SU-DHL-6 (cell line): Measurements from ENCODE around the gene PPP2R5C.

ENCODE experiments used
- H2AFZ ChIP-seq: fragments of 200-600 bp; sonication (generic); 2 replicates; pipeline ENCODE4 v1.6.1; 2014; ENCODE audit warnings: low read depth, mild to moderate bottlenecking, moderate library complexity, mixed read lengths, antibody characterized with exemption, low read length; ENCODE audit not compliant: severe bottlenecking
- H3F3A ChIP-seq: fragments of 200-600 bp; shearing (Covaris generic); 2 replicates; pipeline ENCODE4 v1.6.0; 2016; ENCODE audit warnings: antibody characterized with exemption, mild to moderate bottlenecking; ENCODE audit not compliant: insufficient read depth
- H3K27ac ChIP-seq: fragments of 200-600 bp; sonication (generic); 2 replicates; pipeline ENCODE4 v1.5.1; 2016; ENCODE audit warnings: low read depth, mild to moderate bottlenecking, low read length, moderate library complexity, mixed read lengths
- H3K27me3 ChIP-seq: fragments of 200-600 bp; sonication (generic), shearing (Covaris generic); 2 replicates; pipeline ENCODE4 v1.6.0; 2014; ENCODE audit warnings: mild to moderate bottlenecking, low read length
- H3K36me3 ChIP-seq: fragments of 200-600 bp; sonication (generic); 2 replicates; pipeline ENCODE4 v1.6.1; 2014; ENCODE audit warnings: mild to moderate bottlenecking, low read length, mixed read lengths
- H3K4me2 ChIP-seq: fragments of 300-600, 200-600 bp; shearing (Covaris generic), sonication (generic); 2 replicates; pipeline ENCODE4 v1.6.0; 2014; ENCODE audit warnings: low read length, low read depth, mild to moderate bottlenecking; ENCODE audit not compliant: poor library complexity, severe bottlenecking
- H3K4me3 ChIP-seq: fragments of 200-600 bp; sonication (generic); 2 replicates; pipeline ENCODE4 v1.5.1; 2014; ENCODE audit warnings: antibody characterized with exemption, low read length, mild to moderate bottlenecking, mixed read lengths; ENCODE audit not compliant: insufficient read depth, poor library complexity, severe bottlenecking
- H3K79me2 ChIP-seq: fragments of 200-600 bp; sonication (generic); 2 replicates; pipeline ENCODE4 v1.6.1; 2014; ENCODE audit warnings: mild to moderate bottlenecking, low read length, moderate library complexity; ENCODE audit not compliant: insufficient read depth
- H3K9ac ChIP-seq: fragments of 200-600 bp; sonication (generic); 2 replicates; pipeline ENCODE4 v1.7.0; 2014; ENCODE audit warnings: mild to moderate bottlenecking, low read length
- H3K9me2 ChIP-seq: fragments of 200-600 bp; sonication (generic); replicated peaks from 2 replicates; pipeline ENCODE4 v1.6.1; 2014; ENCODE audit warnings: low read length; ENCODE audit not compliant: insufficient read depth
- H3K9me3 ChIP-seq: fragments of 200-600 bp; sonication (generic); 2 replicates; pipeline ENCODE4 v1.6.1; 2014; ENCODE audit warnings: low read length, mixed read lengths; ENCODE audit not compliant: insufficient read depth
- H4K20me1 ChIP-seq: fragments of 200-600 bp; sonication (generic); 2 replicates; pipeline ENCODE4 v1.6.1; 2014; ENCODE audit warnings: low read depth, mild to moderate bottlenecking, antibody characterized with exemption, low read length, moderate library complexity, mixed read lengths
- CTCF ChIP-seq: fragments of 200-600 bp; sonication (generic); IDR thresholded peaks from one replicate; pipeline ENCODE4 v1.5.1; 2017; ENCODE audit warnings: antibody characterized with exemption, mild to moderate bottlenecking, low read length, moderate library complexity; ENCODE audit not compliant: insufficient read depth, poor library complexity, severe bottlenecking
- EZH2phosphoT487 ChIP-seq: fragments of 200-600 bp; sonication (generic), shearing (Covaris generic); conservative IDR thresholded peaks from 2 replicates; pipeline ENCODE4 v1.6.1; 2018; ENCODE audit warnings: mild to moderate bottlenecking, antibody characterized with exemption, low read length, moderate library complexity, mixed read lengths

The PPP2R5C gene

GRCh38 chr14:101907619-101908018 is 146.1 kb downstream of the PPP2R5C start:
- no peak overlapping the region for H3K4me3 ChIP-seq
- H2AFZ ChIP-seq = no peak overlapping the region
- H3K9me3 ChIP-seq = no peaks in the 10 kb centered on the region
- no peaks in the 10 kb centered on the region; the same call in 1 of the 2 replicates for H3F3A ChIP-seq
- no peak overlapping the region for H3K27ac ChIP-seq
- H3K36me3 ChIP-seq = peaks cover 20% of the 10 kb centered on the region; the same call in 1 of the 2 replicates
- H3K27me3 ChIP-seq = no peaks in the 10 kb centered on the region
- H3K4me2 ChIP-seq = no peak overlapping the region
- no peaks in the 10 kb centered on the region for H3K9me2 ChIP-seq
- no peak overlapping the region for H3K9ac ChIP-seq
- no peaks in the 10 kb centered on the region for H4K20me1 ChIP-seq
- H3K79me2 ChIP-seq = no peaks in the 10 kb centered on the region
- TF ChIP-seq CTCF = no peak
- no peak for TF ChIP-seq EZH2phosphoT487

- no peak overlapping the region for H3K4me3 ChIP-seq
- H3K4me2 ChIP-seq = no peak overlapping the region
- H3K27me3 ChIP-seq = no peaks in the 10 kb centered on the region
- no peaks in the 10 kb centered on the region for H4K20me1 ChIP-seq
- H3F3A ChIP-seq = no peaks in the 10 kb centered on the region; the same call in 1 of the 2 replicates
- no peak overlapping the region for H3K27ac ChIP-seq
- TF ChIP-seq EZH2phosphoT487 (no peak), CTCF (no peak)
- H3K9ac ChIP-seq = no peak overlapping the region
- H2AFZ ChIP-seq = no peak overlapping the region
- no peaks in the 10 kb centered on the region for H3K9me2 ChIP-seq
- H3K79me2 ChIP-seq = no peaks in the 10 kb centered on the region
- peaks cover 24% of the 10 kb centered on the region; the same call in 1 of the 2 replicates for H3K36me3 ChIP-seq
- no peaks in the 10 kb centered on the region for H3K9me3 ChIP-seq
These were observed 147.3 kb downstream of the PPP2R5C start for GRCh38 chr14:101908795-101909194.

GRCh38 chr14:101909371-101910096 is 148.0 kb downstream of the PPP2R5C start:
- Histone ChIP-seq H3K27ac (no peak overlapping the region), H3K9me2 (no peaks in the 10 kb centered on the region), H3K9ac (no peak overlapping the region), H3K9me3 (no peaks in the 10 kb centered on the region), H3K79me2 (no peaks in the 10 kb centered on the region), H3K4me3 (no peak overlapping the region), H4K20me1 (no peaks in the 10 kb centered on the region), H3F3A (no peaks in the 10 kb centered on the region; the same call in 1 of the 2 replicates), H3K36me3 (peaks cover 21% of the 10 kb centered on the region; the same call in 1 of the 2 replicates), H2AFZ (no peak overlapping the region), H3K4me2 (no peak overlapping the region), H3K27me3 (no peaks in the 10 kb centered on the region)
- TF ChIP-seq EZH2phosphoT487 (no peak), CTCF (no peak)
